IMR-90 (cell line): ENCODE results near the gene PGGT1B. TPM values are rescaled to one million over a fixed set of nuclear protein-coding genes. Genes with fewer than 3 reads are reported as not detected.

Experiments
- ATAC-seq: fragments of 200-7000 bp; cut with Tn5 transposase; 2 replicates; pipeline ENCODE4 v1.9.1; 2020; ENCODE audit warnings: low read depth, mild to moderate bottlenecking, moderate library complexity
- BruUV-seq: library from RNA; stranded (reverse); fragments of 400-500 nt; replicated peaks from 2 replicates; lab custom pipeline; 2021; lab: Mats Ljungman, UMichigan
- CTCF ChIA-PET: fragments of 300-600 bp; formaldehyde crosslinking; extraction: SDS; loops from one replicate; lab custom pipeline; 2021; ENCODE audit warnings: antibody characterized with exemption; lab: Yijun Ruan, JAX
- POLR2A ChIA-PET: fragments of 300-600 bp; sonication (Branson Sonifier 250); formaldehyde crosslinking; loops from one replicate; lab custom pipeline; 2022; ENCODE audit warnings: antibody characterized with exemption; ENCODE audit not compliant: unreplicated experiment; lab: Charles Lee
- DNase-seq: peaks from one replicate; pipeline ENCODE4 v3.0.0; 2013
- H2AFZ ChIP-seq: replicated peaks from 2 replicates; pipeline ENCODE3; 2013; ENCODE audit warnings: low read length, mild to moderate bottlenecking; ENCODE audit not compliant: poor library complexity
- H2AK5ac ChIP-seq: 2 replicates; pipeline ENCODE4 v1.6.1; 2013; ENCODE audit warnings: low read depth, low read length, inconsistent platforms
- H2AK9ac ChIP-seq: replicated peaks from 2 replicates; pipeline ENCODE3; 2013; ENCODE audit warnings: mild to moderate bottlenecking, low read depth, low read length, moderate library complexity; ENCODE audit not compliant: poor library complexity
- H2BK120ac ChIP-seq: 2 replicates; pipeline ENCODE4 v1.6.1; 2013; ENCODE audit warnings: low read depth, low read length, inconsistent platforms
- H2BK15ac ChIP-seq: 3 replicates; pipeline ENCODE4 v1.6.1; 2013; ENCODE audit warnings: low read depth, low read length, inconsistent platforms
- H2BK20ac ChIP-seq: 2 replicates; pipeline ENCODE4 v1.6.1; 2013; ENCODE audit warnings: low read depth, mild to moderate bottlenecking, inconsistent platforms, low read length, moderate library complexity
- H2BK5ac ChIP-seq: 2 replicates; pipeline ENCODE4 v1.6.1; 2013; ENCODE audit warnings: mild to moderate bottlenecking, low read depth, low read length, inconsistent platforms; ENCODE audit not compliant: poor library complexity, severe bottlenecking
- H3K14ac ChIP-seq: replicated peaks from 2 replicates; pipeline ENCODE4 v1.6.1; 2013; ENCODE audit warnings: low read depth, low read length, inconsistent platforms
- H3K18ac ChIP-seq: 2 replicates; pipeline ENCODE4 v1.6.1; 2013; ENCODE audit warnings: low read depth, low read length, control low read depth
- H3K23ac ChIP-seq: 2 replicates; pipeline ENCODE4 v1.6.1; 2013; ENCODE audit warnings: low read depth, low read length, inconsistent platforms
- H3K27ac ChIP-seq: 2 replicates; pipeline ENCODE4 v1.5.1; 2013; ENCODE audit warnings: mild to moderate bottlenecking, control low read depth, low read length; ENCODE audit not compliant: insufficient read depth
- H3K27me3 ChIP-seq: 2 replicates; pipeline ENCODE4 v1.6.1; 2013; ENCODE audit warnings: low read length; ENCODE audit not compliant: control insufficient read depth, insufficient read depth
- H3K36me3 ChIP-seq: 2 replicates; pipeline ENCODE4 v1.6.1; 2013; ENCODE audit warnings: low read length, mixed read lengths; ENCODE audit not compliant: control insufficient read depth, insufficient read depth
- H3K4ac ChIP-seq: 2 replicates; pipeline ENCODE4 v1.6.1; 2013; ENCODE audit warnings: low read depth, low read length, inconsistent platforms
- H3K4me1 ChIP-seq: 2 replicates; pipeline ENCODE4 v1.6.1; 2013; ENCODE audit warnings: low read length, mixed read lengths; ENCODE audit not compliant: control insufficient read depth, insufficient read depth
- H3K4me2 ChIP-seq: 2 replicates; pipeline ENCODE4 v1.6.1; 2013; ENCODE audit warnings: low read depth, mild to moderate bottlenecking, control low read depth, low read length, moderate library complexity
- H3K4me3 ChIP-seq: 2 replicates; pipeline ENCODE4 v1.5.1; 2013; ENCODE audit warnings: low read depth, mild to moderate bottlenecking, control low read depth, low read length, moderate library complexity; ENCODE audit not compliant: insufficient read depth
- H3K56ac ChIP-seq: 2 replicates; pipeline ENCODE4 v1.6.1; 2013; ENCODE audit warnings: low read length, inconsistent platforms; ENCODE audit not compliant: insufficient read depth; ENCODE audit errors: extremely low read depth
- H3K79me1 ChIP-seq, 2 experiments: 2 replicates each; pipeline ENCODE4 v1.6.1; 2013; ENCODE audit warnings: low read length in 2 of 2, inconsistent platforms in 1 of 2, low read depth in 1 of 2
- H3K9ac ChIP-seq: 2 replicates; pipeline ENCODE4 v1.6.1; 2013; ENCODE audit warnings: low read depth, low read length, control low read depth
- H3K9me1 ChIP-seq: 2 replicates; pipeline ENCODE4 v1.6.1; 2013; ENCODE audit warnings: low read length, inconsistent platforms; ENCODE audit not compliant: insufficient read depth
- H3K9me3 ChIP-seq: 2 replicates; pipeline ENCODE4 v1.6.1; 2013; ENCODE audit warnings: low read length; ENCODE audit not compliant: control insufficient read depth, insufficient read depth
- H4K20me1 ChIP-seq: 2 replicates; pipeline ENCODE4 v1.6.1; 2013; ENCODE audit warnings: low read length, inconsistent platforms; ENCODE audit not compliant: insufficient read depth
- H4K5ac ChIP-seq: 2 replicates; pipeline ENCODE4 v1.6.1; 2013; ENCODE audit warnings: mild to moderate bottlenecking, low read depth, low read length, control low read depth
- H4K8ac ChIP-seq, 2 experiments: 2 replicates each; pipeline ENCODE4 v1.6.1; 2013; ENCODE audit warnings: low read depth in 2 of 2, low read length in 2 of 2, control low read depth in 1 of 2, inconsistent platforms in 1 of 2
- H4K91ac ChIP-seq: 2 replicates; pipeline ENCODE4 v1.6.1; 2013; ENCODE audit warnings: low read depth, low read length, inconsistent platforms; ENCODE audit not compliant: insufficient read depth
- BHLHE40 ChIP-seq: fragments of 150-350 bp; IDR thresholded peaks from 2 replicates; pipeline ENCODE4 v1.6.1; 2016; ENCODE audit warnings: mild to moderate bottlenecking, low read depth, low read length
- CEBPB ChIP-seq: IDR thresholded peaks from 2 replicates; pipeline ENCODE4 v1.6.1; 2012; ENCODE audit warnings: low read depth, low read length, improper control_type of control experiment
- CHD1 ChIP-seq: IDR thresholded peaks from 2 replicates; pipeline ENCODE4 v1.6.1; 2012; ENCODE audit warnings: low read depth, low read length, improper control_type of control experiment
- FOS ChIP-seq: fragments of 150-350 bp; IDR thresholded peaks from 2 replicates; pipeline ENCODE4 v1.6.1; 2016; ENCODE audit warnings: low read depth, low read length
- MAFK ChIP-seq: IDR thresholded peaks from 2 replicates; pipeline ENCODE4 v1.6.1; 2012; ENCODE audit warnings: low read depth, low read length, improper control_type of control experiment
- MAZ ChIP-seq: IDR thresholded peaks from 2 replicates; pipeline ENCODE4 v1.6.1; 2012; ENCODE audit warnings: low read depth, mild to moderate bottlenecking, low read length, improper control_type of control experiment, moderate library complexity, borderline replicate concordance
- MXI1 ChIP-seq: IDR thresholded peaks from 2 replicates; pipeline ENCODE4 v1.6.1; 2012; ENCODE audit warnings: low read depth, mild to moderate bottlenecking, low read length, moderate library complexity, borderline replicate concordance
- NFE2L2 ChIP-seq: fragments of 150-350 bp; IDR thresholded peaks from 2 replicates; pipeline ENCODE4 v1.6.1; 2016; ENCODE audit warnings: low read depth, mild to moderate bottlenecking, low read length
- POLR2A ChIP-seq: IDR thresholded peaks from 2 replicates; pipeline ENCODE4 v1.6.1; 2012; ENCODE audit warnings: mild to moderate bottlenecking, low read depth, low read length
- SMC3 ChIP-seq: fragments of 150-350 bp; IDR thresholded peaks from 2 replicates; pipeline ENCODE4 v1.6.1; 2016; ENCODE audit warnings: low read depth, mild to moderate bottlenecking, antibody characterized with exemption, low read length, moderate library complexity
- WGBS, 2 experiments: methylation state at CpG; one replicate each; pipeline versions ENCODE4 v1.1.5 to v1.1.7; 2013; ENCODE audit warnings: missing lambda C conversion rate in 2 of 2; ENCODE audit not compliant: insufficient read length in 1 of 2; ENCODE audit errors: extremely low coverage in 2 of 2; 5-methylcytosine and 5-hydroxymethylcytosine counted together
- dilution Hi-C: fragments of 300-500 bp; cut with HindIII; formaldehyde crosslinking; loops from one replicate; pipeline ENCODE4 v1.14.3; 2018; ENCODE audit warnings: low sequenced_read_pairs; ENCODE audit not compliant: unreplicated experiment
- in situ Hi-C: fragments of 300-500 bp; cut with MboI; formaldehyde crosslinking; loops from 3 replicates; pipeline ENCODE4 v1.14.3; 2019; ENCODE audit warnings: low sequenced_read_pairs, inconsistent platforms, mixed read lengths
- intact Hi-C: fragments of 100-400 bp; cut with micrococcal nuclease; formaldehyde crosslinking; loops from 2 replicates; pipeline ENCODE4 v1.10.0; 2022
- polyA plus RNA-seq, 3 experiments: library from polyadenylated mRNA; depleted of rRNA; stranded (reverse); fragments of >200 nt; gene quantifications; 2 replicates each; pipeline ENCODE4 v1.2.3, GENCODE V29; 2012; ENCODE audit warnings: low replicate concordance in 1 of 3
- total RNA-seq: library from RNA; depleted of rRNA; stranded (reverse); fragments of >200 nt; gene quantifications from 2 replicates; pipeline ENCODE4 v1.2.3, GENCODE V29; 2012
- TF ChIP-seq, protein P1 (sequence below): conservative IDR thresholded peaks from 2 replicates; pipeline ENCODE4 v1.5.1; 2012; ENCODE audit warnings: mild to moderate bottlenecking, low read depth, low read length, improper control_type of control experiment
- TF ChIP-seq, protein P2 (sequence below): fragments of 150-350 bp; IDR thresholded peaks from 2 replicates; pipeline ENCODE4 v1.6.1; 2016; ENCODE audit warnings: low read depth, mild to moderate bottlenecking, low read length, moderate library complexity, borderline replicate concordance
- TF ChIP-seq, protein P3 (sequence below): fragments of 150-350 bp; IDR thresholded peaks from 2 replicates; pipeline ENCODE4 v1.6.1; 2017; ENCODE audit warnings: mild to moderate bottlenecking, antibody characterized with exemption, low read length, low read depth

PGGT1B gene
- total and polyA plus RNA-seq, 2 of the 4 experiments (the other 2 are of a cell fraction): 2.1 to 19.2 TPM

DNA sequence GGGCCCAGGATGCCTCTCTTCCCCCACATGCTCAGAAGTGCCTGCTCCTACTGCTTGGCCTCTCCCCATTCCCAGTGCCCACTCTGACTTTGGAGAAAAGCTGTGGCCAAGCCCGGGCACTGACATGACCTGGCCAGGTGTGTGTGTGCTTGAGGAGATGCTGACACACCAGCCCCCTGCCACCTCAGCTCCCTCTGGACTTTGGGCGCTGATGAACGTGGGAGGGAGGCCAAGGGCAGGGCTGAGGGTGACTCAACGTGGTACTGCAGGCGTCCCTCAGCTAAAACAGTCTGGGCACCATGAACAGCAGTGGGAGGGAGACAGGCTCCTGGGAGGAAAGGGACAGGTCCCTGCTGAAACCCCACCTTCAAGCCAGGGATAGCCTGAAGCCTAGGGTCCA, 96.9 kb downstream of the PGGT1B start:
- in situ Hi-C loops (no loop called here), dilution Hi-C loops (no loop called here), intact Hi-C loops (no loop called here)
- ATAC-seq (no peak), DNase-seq (no peak)
- no peak overlapping the region for H2BK120ac ChIP-seq
- no peak overlapping the region for H3K9ac ChIP-seq
- H3K4me1 ChIP-seq: peaks cover 4% of the 10 kb centered on the region; the same call in 1 of the 2 replicates
- no TSS peak for BruUV-seq
- H4K8ac ChIP-seq: no peak overlapping the region
- H2BK5ac ChIP-seq: no peak overlapping the region
- no peak overlapping the region for H2BK20ac ChIP-seq
- peaks cover 28% of the 10 kb centered on the region for H3K27me3 ChIP-seq
- no peak overlapping the region for H2AK5ac ChIP-seq
- H3K4me3 ChIP-seq: no peak overlapping the region
- TF ChIP-seq, protein P1, sequence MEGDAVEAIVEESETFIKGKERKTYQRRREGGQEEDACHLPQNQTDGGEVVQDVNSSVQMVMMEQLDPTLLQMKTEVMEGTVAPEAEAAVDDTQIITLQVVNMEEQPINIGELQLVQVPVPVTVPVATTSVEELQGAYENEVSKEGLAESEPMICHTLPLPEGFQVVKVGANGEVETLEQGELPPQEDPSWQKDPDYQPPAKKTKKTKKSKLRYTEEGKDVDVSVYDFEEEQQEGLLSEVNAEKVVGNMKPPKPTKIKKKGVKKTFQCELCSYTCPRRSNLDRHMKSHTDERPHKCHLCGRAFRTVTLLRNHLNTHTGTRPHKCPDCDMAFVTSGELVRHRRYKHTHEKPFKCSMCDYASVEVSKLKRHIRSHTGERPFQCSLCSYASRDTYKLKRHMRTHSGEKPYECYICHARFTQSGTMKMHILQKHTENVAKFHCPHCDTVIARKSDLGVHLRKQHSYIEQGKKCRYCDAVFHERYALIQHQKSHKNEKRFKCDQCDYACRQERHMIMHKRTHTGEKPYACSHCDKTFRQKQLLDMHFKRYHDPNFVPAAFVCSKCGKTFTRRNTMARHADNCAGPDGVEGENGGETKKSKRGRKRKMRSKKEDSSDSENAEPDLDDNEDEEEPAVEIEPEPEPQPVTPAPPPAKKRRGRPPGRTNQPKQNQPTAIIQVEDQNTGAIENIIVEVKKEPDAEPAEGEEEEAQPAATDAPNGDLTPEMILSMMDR: no peak
- no peak for TF ChIP-seq MAZ
- TF ChIP-seq, protein P2, sequence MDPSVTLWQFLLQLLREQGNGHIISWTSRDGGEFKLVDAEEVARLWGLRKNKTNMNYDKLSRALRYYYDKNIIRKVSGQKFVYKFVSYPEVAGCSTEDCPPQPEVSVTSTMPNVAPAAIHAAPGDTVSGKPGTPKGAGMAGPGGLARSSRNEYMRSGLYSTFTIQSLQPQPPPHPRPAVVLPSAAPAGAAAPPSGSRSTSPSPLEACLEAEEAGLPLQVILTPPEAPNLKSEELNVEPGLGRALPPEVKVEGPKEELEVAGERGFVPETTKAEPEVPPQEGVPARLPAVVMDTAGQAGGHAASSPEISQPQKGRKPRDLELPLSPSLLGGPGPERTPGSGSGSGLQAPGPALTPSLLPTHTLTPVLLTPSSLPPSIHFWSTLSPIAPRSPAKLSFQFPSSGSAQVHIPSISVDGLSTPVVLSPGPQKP: no peak
- no peak for TF ChIP-seq POLR2A
- no peak for TF ChIP-seq CHD1
- TF ChIP-seq SMC3: no peak
- TF ChIP-seq CEBPB: no peak
- TF ChIP-seq, protein P3, sequence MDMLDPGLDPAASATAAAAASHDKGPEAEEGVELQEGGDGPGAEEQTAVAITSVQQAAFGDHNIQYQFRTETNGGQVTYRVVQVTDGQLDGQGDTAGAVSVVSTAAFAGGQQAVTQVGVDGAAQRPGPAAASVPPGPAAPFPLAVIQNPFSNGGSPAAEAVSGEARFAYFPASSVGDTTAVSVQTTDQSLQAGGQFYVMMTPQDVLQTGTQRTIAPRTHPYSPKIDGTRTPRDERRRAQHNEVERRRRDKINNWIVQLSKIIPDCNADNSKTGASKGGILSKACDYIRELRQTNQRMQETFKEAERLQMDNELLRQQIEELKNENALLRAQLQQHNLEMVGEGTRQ: no peak
- TF ChIP-seq FOS: no peak
- no peak for TF ChIP-seq MAFK
- TF ChIP-seq NFE2L2: no peak
- no peak for TF ChIP-seq BHLHE40
- TF ChIP-seq MXI1: no peak
- CTCF ChIA-PET: no interaction called here
- no peak overlapping the region for H3K27ac ChIP-seq
- WGBS, 2 experiments: 59% methylated on average over 3 of the region's 5 CpGs; no CpG with 5 or more reads in 1 of the 2 experiments
- H3K36me3 ChIP-seq: no peaks in the 10 kb centered on the region
- H3K4ac ChIP-seq: no peak overlapping the region
- no peak overlapping the region for H2BK15ac ChIP-seq
- no peak overlapping the region for H2AK9ac ChIP-seq
- H3K9me3 ChIP-seq: peaks cover 8% of the 10 kb centered on the region; the same call in 1 of the 2 replicates
- no peak overlapping the region for H3K18ac ChIP-seq
- no peak overlapping the region for H4K5ac ChIP-seq
- no peak overlapping the region for H3K14ac ChIP-seq
- no peak overlapping the region for H4K91ac ChIP-seq
- POLR2A ChIA-PET: no interaction called here
- H4K20me1 ChIP-seq: no peaks in the 10 kb centered on the region
- no peak overlapping the region for H3K23ac ChIP-seq
- no peaks in the 10 kb centered on the region for H3K79me1 ChIP-seq
- no peak overlapping the region for H3K4me2 ChIP-seq
- no peak overlapping the region for H3K56ac ChIP-seq
- no peaks in the 10 kb centered on the region for H3K9me1 ChIP-seq
- no peak overlapping the region for H2AFZ ChIP-seq
